DOHH2 (cell line): Measurements from ENCODE around the gene RPS17.

Experiments
- H3F3A ChIP-seq: fragments of 200-600 bp; sonication (generic), shearing (Covaris generic); 2 replicates; pipeline ENCODE4 v1.6.0; 2016; ENCODE audit warnings: antibody characterized with exemption, mild to moderate bottlenecking; ENCODE audit not compliant: control insufficient read depth, insufficient read depth
- H3K27ac ChIP-seq: fragments of 200-600 bp; sonication (generic); 2 replicates; pipeline ENCODE4 v1.5.1; 2014; ENCODE audit warnings: low read depth, mild to moderate bottlenecking, low read length, moderate library complexity
- H3K27me3 ChIP-seq: fragments of 200-600 bp; sonication (generic); 2 replicates; pipeline ENCODE4 v1.6.1; 2014; ENCODE audit warnings: mild to moderate bottlenecking, low read length, mixed read lengths; ENCODE audit not compliant: control insufficient read depth
- H3K36me3 ChIP-seq: fragments of 200-600 bp; sonication (generic); 2 replicates; pipeline ENCODE4 v1.6.1; 2014; ENCODE audit warnings: mild to moderate bottlenecking, low read length, moderate library complexity, mixed read lengths; ENCODE audit not compliant: control insufficient read depth
- H3K4me1 ChIP-seq: fragments of 200-600 bp; sonication (generic); 2 replicates; pipeline ENCODE4 v1.6.1; 2014; ENCODE audit warnings: mild to moderate bottlenecking, low read length, mixed read lengths; ENCODE audit not compliant: control insufficient read depth
- H3K4me2 ChIP-seq: fragments of 200-600 bp; sonication (generic); 2 replicates; pipeline ENCODE4 v1.6.0; 2014; ENCODE audit warnings: mild to moderate bottlenecking, low read length, moderate library complexity
- H3K4me3 ChIP-seq: fragments of 200-600 bp; sonication (generic); 2 replicates; pipeline ENCODE4 v1.5.1; 2014; ENCODE audit warnings: mild to moderate bottlenecking, low read length, mixed read lengths
- H3K79me2 ChIP-seq: fragments of 200-600 bp; sonication (generic); 2 replicates; pipeline ENCODE4 v1.6.1; 2014; ENCODE audit warnings: mild to moderate bottlenecking, low read length, mixed read lengths; ENCODE audit not compliant: control insufficient read depth
- H3K9me2 ChIP-seq: fragments of 200-600 bp; sonication (generic); replicated peaks from 2 replicates; pipeline ENCODE4 v1.6.1; 2014; ENCODE audit warnings: mild to moderate bottlenecking, low read length, mixed read lengths; ENCODE audit not compliant: control insufficient read depth
- H3K9me3 ChIP-seq: fragments of 200-600 bp; sonication (generic); 2 replicates; pipeline ENCODE4 v1.6.1; 2014; ENCODE audit warnings: antibody characterized with exemption, low read length, mixed read lengths; ENCODE audit not compliant: control insufficient read depth, insufficient read depth
- H4K20me1 ChIP-seq: fragments of 200-600 bp; sonication (generic); 2 replicates; pipeline ENCODE4 v1.6.0; 2014; ENCODE audit warnings: low read depth, mild to moderate bottlenecking, antibody characterized with exemption, low read length, moderate library complexity; ENCODE audit not compliant: control insufficient read depth, insufficient read depth
- EZH2phosphoT487 ChIP-seq: fragments of 200-600 bp; sonication (generic); IDR thresholded peaks from 2 replicates; pipeline ENCODE4 v1.6.1; 2017; ENCODE audit warnings: borderline replicate concordance, mild to moderate bottlenecking, antibody characterized with exemption, low read length, moderate library complexity, mixed read lengths
- TF ChIP-seq, protein P1 (sequence below): fragments of 200-600 bp; sonication (generic); IDR thresholded peaks from one replicate; pipeline ENCODE4 v1.5.1; 2014; ENCODE audit warnings: antibody characterized with exemption, mild to moderate bottlenecking, low read depth, low read length; ENCODE audit not compliant: poor library complexity, severe bottlenecking

The RPS17 gene

DNA sequence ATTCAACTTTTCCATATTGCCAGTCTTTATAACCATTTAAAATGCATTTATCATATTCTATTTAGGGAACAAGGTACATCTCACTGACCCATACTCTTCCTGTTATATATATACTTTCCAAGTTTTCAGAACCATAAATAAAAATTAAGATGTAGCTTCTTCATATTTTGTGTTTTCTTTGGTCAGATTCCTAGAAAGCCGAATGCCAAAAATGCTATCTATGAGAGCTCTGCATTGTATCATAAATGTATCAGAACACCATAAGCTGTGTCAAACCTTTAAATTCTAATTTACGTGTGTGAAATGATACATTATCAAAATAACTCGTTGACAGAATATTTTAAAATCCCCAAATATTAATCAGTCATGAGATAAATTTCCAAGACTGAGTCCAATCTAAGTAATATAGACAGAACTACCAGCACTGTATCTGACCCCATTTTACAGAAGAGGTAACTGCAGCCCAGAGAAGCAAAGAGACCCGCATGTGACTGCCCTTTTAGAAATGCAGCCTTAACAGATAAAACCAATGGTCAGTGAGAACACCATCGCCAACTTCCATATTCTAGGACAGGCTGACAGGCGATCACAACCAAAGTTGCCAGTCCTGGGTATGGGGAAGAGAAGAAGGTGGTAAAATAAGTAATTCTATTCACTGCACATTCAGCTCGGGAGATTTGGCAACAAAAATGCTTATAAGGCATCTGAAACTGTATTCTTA lies 16.2 kb upstream of the RPS17 start:
- H3F3A ChIP-seq = no peaks in the 10 kb centered on the region
- no peaks in the 10 kb centered on the region for H3K9me2 ChIP-seq
- H3K36me3 ChIP-seq = no peaks in the 10 kb centered on the region
- no peaks in the 10 kb centered on the region for H4K20me1 ChIP-seq
- no peak overlapping the region for H3K4me3 ChIP-seq
- no peak overlapping the region for H3K4me2 ChIP-seq
- H3K27me3 ChIP-seq = peaks cover 43% of the 10 kb centered on the region
- H3K27ac ChIP-seq = no peak overlapping the region
- no peaks in the 10 kb centered on the region for H3K79me2 ChIP-seq
- TF ChIP-seq, protein P1, sequence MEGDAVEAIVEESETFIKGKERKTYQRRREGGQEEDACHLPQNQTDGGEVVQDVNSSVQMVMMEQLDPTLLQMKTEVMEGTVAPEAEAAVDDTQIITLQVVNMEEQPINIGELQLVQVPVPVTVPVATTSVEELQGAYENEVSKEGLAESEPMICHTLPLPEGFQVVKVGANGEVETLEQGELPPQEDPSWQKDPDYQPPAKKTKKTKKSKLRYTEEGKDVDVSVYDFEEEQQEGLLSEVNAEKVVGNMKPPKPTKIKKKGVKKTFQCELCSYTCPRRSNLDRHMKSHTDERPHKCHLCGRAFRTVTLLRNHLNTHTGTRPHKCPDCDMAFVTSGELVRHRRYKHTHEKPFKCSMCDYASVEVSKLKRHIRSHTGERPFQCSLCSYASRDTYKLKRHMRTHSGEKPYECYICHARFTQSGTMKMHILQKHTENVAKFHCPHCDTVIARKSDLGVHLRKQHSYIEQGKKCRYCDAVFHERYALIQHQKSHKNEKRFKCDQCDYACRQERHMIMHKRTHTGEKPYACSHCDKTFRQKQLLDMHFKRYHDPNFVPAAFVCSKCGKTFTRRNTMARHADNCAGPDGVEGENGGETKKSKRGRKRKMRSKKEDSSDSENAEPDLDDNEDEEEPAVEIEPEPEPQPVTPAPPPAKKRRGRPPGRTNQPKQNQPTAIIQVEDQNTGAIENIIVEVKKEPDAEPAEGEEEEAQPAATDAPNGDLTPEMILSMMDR = no peak
- no peak for TF ChIP-seq EZH2phosphoT487
- no peaks in the 10 kb centered on the region for H3K9me3 ChIP-seq
- no peaks in the 10 kb centered on the region for H3K4me1 ChIP-seq

DNA sequence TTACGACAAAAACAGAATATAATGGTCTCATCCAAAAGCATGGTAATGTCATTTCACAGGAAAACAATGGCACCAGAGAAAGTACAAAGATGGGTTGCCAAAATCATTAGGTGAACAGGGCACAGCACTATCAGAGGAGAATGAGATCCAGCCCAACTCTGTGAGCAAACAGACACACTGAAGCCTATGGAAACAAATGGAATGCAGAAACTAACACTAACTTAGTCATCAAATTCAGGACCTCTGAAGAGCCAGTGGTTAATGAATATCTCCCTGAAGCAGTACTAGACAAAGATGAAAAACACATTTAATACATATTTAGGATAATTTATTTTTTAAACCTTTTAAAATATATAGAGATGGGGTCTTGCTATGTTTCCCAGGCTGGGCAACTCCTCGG lies 14.6 kb upstream of the RPS17 start:
- Histone ChIP-seq H4K20me1 (no peaks in the 10 kb centered on the region), H3K27ac (no peak overlapping the region), H3K4me1 (no peaks in the 10 kb centered on the region), H3K4me2 (no peak overlapping the region), H3F3A (no peaks in the 10 kb centered on the region), H3K9me3 (no peaks in the 10 kb centered on the region), H3K36me3 (no peaks in the 10 kb centered on the region), H3K79me2 (no peaks in the 10 kb centered on the region), H3K4me3 (no peak overlapping the region), H3K27me3 (peaks cover 46% of the 10 kb centered on the region), H3K9me2 (no peaks in the 10 kb centered on the region)
- TF ChIP-seq, protein P1 = no peak
- no peak for TF ChIP-seq EZH2phosphoT487

DNA sequence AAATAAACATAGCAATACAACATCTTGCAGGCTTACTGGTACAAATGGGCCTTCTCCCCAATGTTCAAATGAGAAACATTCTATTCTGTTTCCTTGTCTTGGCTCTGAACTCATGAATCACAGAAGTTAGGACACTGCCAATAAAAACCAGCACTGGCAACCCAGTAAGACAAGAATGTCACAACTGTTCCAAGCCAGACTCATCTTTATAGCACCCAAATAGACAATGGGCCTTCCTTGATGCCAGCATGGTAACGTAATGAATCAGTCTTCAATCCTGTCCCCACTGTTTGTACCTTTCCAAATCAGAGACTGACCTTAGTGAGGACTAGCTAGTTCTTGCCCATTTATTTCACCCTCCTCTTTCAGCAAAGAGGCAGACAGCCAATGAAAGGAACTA lies 14.1 kb upstream of the RPS17 start:
- Histone ChIP-seq H3K27ac (no peak overlapping the region), H3K27me3 (peaks cover 46% of the 10 kb centered on the region), H3K4me3 (no peak overlapping the region), H3K9me2 (no peaks in the 10 kb centered on the region), H3K4me2 (no peak overlapping the region), H3K4me1 (no peaks in the 10 kb centered on the region), H3K79me2 (no peaks in the 10 kb centered on the region), H3K36me3 (no peaks in the 10 kb centered on the region), H4K20me1 (no peaks in the 10 kb centered on the region), H3F3A (no peaks in the 10 kb centered on the region), H3K9me3 (no peaks in the 10 kb centered on the region)
- TF ChIP-seq EZH2phosphoT487 = no peak
- TF ChIP-seq, protein P1 = no peak
